Testis (tissue), 2 donors: ENCODE measurements around the gene GYG2.

Source experiments
- CTCF ChIP-seq, 3 experiments: fragments of 450-650 bp in 2 of 3; fragments of 200-600 bp in 1 of 3; sonication (generic) in 1 of 3; IDR thresholded peaks; one replicate each; pipeline ENCODE4 v1.5.1; 2016 to 2019; ENCODE audit warnings: antibody characterized with exemption in 3 of 3, mild to moderate bottlenecking in 2 of 3, moderate library complexity in 1 of 3
- POLR2A ChIP-seq: fragments of 450-650 bp; IDR thresholded peaks from one replicate; pipeline ENCODE4 v1.6.1; 2017; ENCODE audit warnings: antibody characterized with exemption, mild to moderate bottlenecking, moderate library complexity

GRCh38 chrX:2913118-2913517, 84.4 kb downstream of the GYG2 start:
- TF ChIP-seq CTCF (IDR thresholded peaks at IDR 0.05) (no peak), POLR2A (no peak)
